NOMO-1 (cell line): ENCODE data around the gene RBM47.
"Not testable (repeated sequence)": the region's sequence is repeated elsewhere in the genome, so short reads cannot be mapped to it uniquely, and the experiment has no call there.

Source experiments
- DNase-seq, 2 experiments: peaks; one replicate each; lab custom pipeline; 2025; ENCODE audit not compliant: unreplicated experiment in 2 of 2; lab: John Stamatoyannopoulos, UW

The RBM47 gene

GRCh38 chr4:40564815-40565483 lies 64.7 kb downstream of the RBM47 start:
- no peak for DNase-seq

GRCh38 chr4:40564004-40564403 lies 65.7 kb downstream of the RBM47 start:
- DNase-seq: peak; percentile 68 to 72

GRCh38 chr4:40563401-40563800 lies 66.3 kb downstream of the RBM47 start:
- DNase-seq: peak; percentile 52 to 78

DNA sequence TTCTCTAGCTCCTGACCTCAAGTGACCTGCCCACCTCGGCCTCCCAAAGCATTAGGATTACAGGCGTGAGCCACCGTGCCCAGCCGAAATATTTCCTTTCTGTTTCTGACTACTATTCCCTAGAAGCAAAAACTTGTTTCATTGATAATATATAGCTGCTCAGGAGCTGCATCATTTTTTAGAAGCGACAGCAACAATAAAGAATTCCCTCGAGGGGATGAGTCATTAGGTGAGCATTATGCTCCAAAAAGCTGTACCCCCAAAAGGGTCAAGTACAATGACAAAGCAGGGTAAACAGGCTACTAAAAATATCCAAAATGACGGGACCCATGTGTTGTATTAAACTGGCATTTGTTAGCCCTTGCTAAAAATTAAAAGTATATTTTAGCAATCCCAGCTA lies 67.0 kb downstream of the RBM47 start:
- no peak for DNase-seq

- peak; percentile 70 to 75 for DNase-seq
These were observed 67.5 kb downstream of the RBM47 start for GRCh38 chr4:40562208-40562607.

DNA sequence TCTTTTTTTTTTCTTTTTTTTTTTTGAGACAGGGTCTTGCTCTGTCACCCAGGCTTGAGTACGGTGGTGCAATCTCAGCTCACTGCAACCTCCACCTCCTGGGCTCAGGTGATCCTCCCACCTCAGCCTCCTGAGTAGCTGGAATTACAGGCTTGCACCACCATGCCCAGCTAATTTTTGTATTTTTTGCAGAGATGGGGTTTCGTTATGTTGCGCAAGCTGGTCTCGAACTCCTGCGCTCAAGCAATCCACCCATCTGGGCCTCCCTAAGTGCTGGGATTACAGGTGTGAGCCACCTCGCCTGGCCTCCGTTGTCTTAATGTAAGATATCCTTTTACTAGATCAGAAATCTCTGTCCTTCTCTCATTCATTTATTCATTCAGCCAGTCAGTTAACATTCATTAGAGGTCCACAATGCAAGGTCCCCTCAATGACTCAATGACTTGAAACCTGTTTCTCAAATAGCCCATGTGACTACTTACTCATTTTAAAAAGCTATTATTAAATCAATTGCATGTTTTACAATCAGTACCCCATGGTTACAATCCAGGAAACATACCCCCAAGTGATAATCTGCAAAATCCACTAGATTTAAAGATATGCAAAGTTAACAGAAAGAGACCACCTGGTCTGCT lies 68.0 kb downstream of the RBM47 start:
- peak in 1 of 2 experiments; percentile 23 for DNase-seq

GRCh38 chr4:40559585-40560465 lies 69.8 kb downstream of the RBM47 start:
- DNase-seq: no peak

- DNase-seq: peak; percentile 58 to 68
These were observed 71.9 kb downstream of the RBM47 start for GRCh38 chr4:40557736-40558135.

- peak in 1 of 2 experiments; percentile 46 for DNase-seq
These were observed 74.3 kb downstream of the RBM47 start for GRCh38 chr4:40555176-40555900.

GRCh38 chr4:40554641-40555040 lies 75.0 kb downstream of the RBM47 start:
- DNase-seq: peak in 1 of 2 experiments; percentile 50

- peak; percentile 66 to 83 for DNase-seq
These were observed 75.7 kb downstream of the RBM47 start for GRCh38 chr4:40553995-40554394.

GRCh38 chr4:40552536-40552935 lies 77.1 kb downstream of the RBM47 start:
- DNase-seq: no peak

DNA sequence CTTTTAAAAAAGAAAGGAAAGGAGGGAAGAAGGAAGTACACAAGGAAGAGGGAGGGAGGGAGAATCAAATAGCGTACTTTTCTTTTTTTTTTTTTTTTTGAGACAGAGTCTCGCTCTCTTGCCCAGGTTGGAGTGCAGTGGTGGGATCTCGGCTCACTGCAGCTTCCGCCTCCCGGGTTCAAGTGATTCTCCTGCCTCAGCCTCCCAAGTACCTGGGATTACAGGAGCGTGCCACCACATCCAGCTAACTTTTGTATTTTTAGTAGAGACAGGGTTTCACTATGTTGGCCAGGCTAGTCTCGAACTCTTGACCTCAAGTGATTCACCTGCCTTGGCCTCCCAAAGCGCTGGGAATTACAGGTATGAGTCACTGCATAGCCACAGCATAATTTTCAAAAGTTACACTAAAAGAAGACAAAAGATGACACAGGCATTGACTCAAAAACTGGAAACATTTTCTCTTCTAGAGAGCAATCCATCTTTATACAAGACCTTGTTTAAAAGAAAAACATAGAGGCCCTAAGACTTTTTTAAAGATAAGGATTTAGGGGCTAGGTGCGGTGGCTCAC lies 78.0 kb downstream of the RBM47 start:
- DNase-seq: not testable (repeated sequence)

- DNase-seq: peak; percentile 48 to 68
These were observed 78.7 kb downstream of the RBM47 start for GRCh38 chr4:40550948-40551462.

DNA sequence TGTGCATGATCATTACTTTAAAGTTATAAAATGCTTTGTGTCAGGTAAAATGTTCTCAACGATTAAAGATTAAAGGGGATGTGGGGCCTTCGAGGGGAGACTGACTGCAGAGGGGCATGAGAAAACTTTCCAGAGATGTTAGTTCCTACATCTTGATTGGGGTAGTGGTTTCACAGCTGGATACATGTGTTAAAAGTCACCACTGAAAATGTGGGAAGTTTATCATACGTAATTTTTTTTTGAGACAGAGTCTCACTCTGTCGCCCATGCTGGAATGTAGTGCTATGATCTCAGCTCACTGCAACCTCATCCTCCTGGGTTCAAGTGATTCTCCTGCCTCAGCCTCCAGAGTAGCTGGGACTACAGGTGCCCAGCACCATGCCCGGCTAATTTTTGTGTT lies 79.5 kb downstream of the RBM47 start:
- DNase-seq: no peak

DNA sequence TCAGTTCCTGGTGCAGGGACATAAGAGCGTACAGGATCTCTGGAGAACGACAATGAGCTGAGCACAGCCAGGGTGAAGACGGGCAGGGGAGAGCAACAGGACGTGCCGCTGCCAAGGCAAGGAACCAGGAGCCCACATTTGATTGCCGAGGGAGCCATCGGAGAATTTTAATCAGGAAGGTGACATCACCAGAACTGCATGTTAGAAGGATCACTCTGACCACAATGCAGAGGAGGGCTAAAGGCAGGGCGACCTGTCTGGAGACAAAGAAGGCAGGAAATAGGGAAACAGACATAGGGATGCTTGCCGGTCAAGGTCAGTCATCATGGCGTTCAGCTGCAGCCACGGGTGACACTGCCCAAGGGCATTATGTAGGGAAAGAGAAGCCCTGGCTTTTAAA lies 81.4 kb downstream of the RBM47 start:
- DNase-seq: no peak

- no peak for DNase-seq
These were observed 81.9 kb downstream of the RBM47 start for GRCh38 chr4:40547789-40548132.

- no peak for DNase-seq
These were observed 82.5 kb downstream of the RBM47 start for GRCh38 chr4:40546969-40547788.

GRCh38 chr4:40546506-40546905 lies 83.2 kb downstream of the RBM47 start:
- no peak for DNase-seq

- DNase-seq: not testable (repeated sequence)
These were observed 84.2 kb downstream of the RBM47 start for GRCh38 chr4:40545487-40545886.
